Measurements from ENCODE around the gene CCDC18. TPM values are rescaled to one million over a fixed set of nuclear protein-coding genes. Genes with fewer than 3 reads are reported as not detected.

CCDC18 gene
- total RNA-seq, result 1 to 10 TPM; 1.3 to 4.4 TPM

- Histone ChIP-seq H3K9me3 (no peaks in the 10 kb centered on the region), H3K27me3 (no peaks in the 10 kb centered on the region), H3K4me3 (peak within 1 kb of the TSS; percentile 57 to 89), H3K4me1 (peaks cover 17% of the 10 kb centered on the region), H3K27ac (peak within 1 kb of the TSS; percentile 98 to 99 (median 99)), H3K36me3 (replicated peaks in 1 of 2; ENCODE audit: insufficient read depth in 1 of 2, low read depth in 2 of 2) (no peaks in the 10 kb centered on the region)
- DNase-seq (no peak), ATAC-seq (no peak)
- TF ChIP-seq CTCF (IDR thresholded peaks at IDR 0.05), result no peak
- no peak for TF ChIP-seq POLR2A (IDR thresholded peaks at IDR 0.05)
- intact Hi-C loops (cut with DNase I), result no loop called here
- 3 to 4% methylated on average over 35 to 43 of the region's 43 CpGs for WGBS, 2 donors
These were observed at the start of gene CCDC18 for GRCh38 chr1:93180723-93181613. TSS of gene CCDC18 (plus strand) at chr1:93180724. CDS start at chr1:93183362, 2,638 bp downstream.

GRCh38 chr1:93132638-93133037 lies 47.9 kb upstream of the CCDC18 start:
- Histone ChIP-seq H3K9me3 (no peaks in the 10 kb centered on the region), H3K36me3 (replicated peaks in 1 of 2; ENCODE audit: insufficient read depth in 1 of 2, low read depth in 2 of 2) (peaks cover 0 to 2% of the 10 kb centered on the region in 2 donors), H3K27me3 (no peaks in the 10 kb centered on the region), H3K4me1 (peaks cover 19% of the 10 kb centered on the region), H3K4me3 (no peak overlapping the region), H3K27ac (no peak overlapping the region)
- intact Hi-C loops (cut with DNase I), result no loop called here
- DNase-seq (no peak), ATAC-seq (no peak)
- TF ChIP-seq POLR2A (IDR thresholded peaks at IDR 0.05), result no peak
- no peak for TF ChIP-seq CTCF (IDR thresholded peaks at IDR 0.05)

- DNase-seq (no peak), ATAC-seq (no peak)
- no peaks in the 10 kb centered on the region for H3K9me3 ChIP-seq
- H3K36me3 ChIP-seq (replicated peaks in 1 of 2; ENCODE audit: insufficient read depth in 1 of 2, low read depth in 2 of 2), result peaks cover 0 to 7% of the 10 kb centered on the region in 2 donors
- TF ChIP-seq POLR2A (IDR thresholded peaks at IDR 0.05) (no peak), CTCF (IDR thresholded peaks at IDR 0.05) (no peak)
- intact Hi-C loops (cut with DNase I), result no loop called here
- H3K4me1 ChIP-seq, result peaks cover 6% of the 10 kb centered on the region
- H3K27ac ChIP-seq, result no peak overlapping the region
- WGBS, 2 donors, result 92 to 96% methylated on average over 5 of the region's 5 CpGs
- no peaks in the 10 kb centered on the region for H3K27me3 ChIP-seq
- no peak overlapping the region for H3K4me3 ChIP-seq
These were observed 44.1 kb upstream of the CCDC18 start for GRCh38 chr1:93136445-93136844.

- no peak for DNase-seq
- intact Hi-C loops (cut with DNase I), result no loop called here
- Histone ChIP-seq H3K27ac (no peak overlapping the region), H3K27me3 (no peaks in the 10 kb centered on the region), H3K4me3 (no peak overlapping the region), H3K4me1 (peaks cover 6% of the 10 kb centered on the region), H3K36me3 (replicated peaks in 1 of 2; ENCODE audit: insufficient read depth in 1 of 2, low read depth in 2 of 2) (peaks cover 0 to 7% of the 10 kb centered on the region in 2 donors), H3K9me3 (no peaks in the 10 kb centered on the region)
- TF ChIP-seq CTCF (IDR thresholded peaks at IDR 0.05), result no peak
- no peak for TF ChIP-seq POLR2A (IDR thresholded peaks at IDR 0.05)
- no peak for ATAC-seq
- 37 to 48% methylated on average over 3 of the region's 3 CpGs for WGBS, 2 donors
These were observed 42.8 kb upstream of the CCDC18 start for GRCh38 chr1:93137604-93138292.

Measured in body of pancreas (tissue), 4 donors.